GM12878 (cell line): Measurements from ENCODE around the gene LMX1A.

Experiments
- CTCF ChIP-seq, 3 experiments: IDR thresholded peaks in 2 of 3; conservative IDR thresholded peaks in 1 of 3; 2 replicates each; pipeline ENCODE4 v1.5.1; 2011; ENCODE audit warnings: low read depth in 3 of 3, low read length in 3 of 3, mild to moderate bottlenecking in 3 of 3, control low read depth in 2 of 3, moderate library complexity in 2 of 3, inconsistent platforms in 1 of 3, mixed read lengths in 1 of 3; ENCODE audit not compliant: control insufficient read depth in 2 of 3, insufficient read depth in 1 of 3; ENCODE audit errors: extremely low read depth in 1 of 3
- ESRRA ChIP-seq: IDR thresholded peaks from 2 replicates; pipeline ENCODE4 v1.6.1; 2012; ENCODE audit warnings: mild to moderate bottlenecking, low read length, improper control_type of control experiment
- ETV6 ChIP-seq, 2 experiments: fragments of 450-650 bp in 1 of 2; IDR thresholded peaks in 1 of 2; conservative IDR thresholded peaks in 1 of 2; 2 replicates each; pipeline ENCODE4 v1.6.1; 2014; ENCODE audit warnings: antibody characterized with exemption in 1 of 2, borderline replicate concordance in 1 of 2, low read depth in 1 of 2, mild to moderate bottlenecking in 1 of 2, moderate library complexity in 1 of 2
- EZH2 ChIP-seq: IDR thresholded peaks from 2 replicates; pipeline ENCODE4 v1.6.1; 2012; ENCODE audit warnings: low read depth, mild to moderate bottlenecking, control low read depth, inconsistent platforms, low read length, borderline replicate concordance; ENCODE audit not compliant: control insufficient read depth
- GABPA ChIP-seq: IDR thresholded peaks from 2 replicates; pipeline ENCODE4 v1.6.1; 2014; ENCODE audit warnings: antibody characterized with exemption, low read depth, mild to moderate bottlenecking, inconsistent platforms
- MLLT1 ChIP-seq: fragments of 450-650 bp; IDR thresholded peaks from 2 replicates; pipeline ENCODE4 v1.6.1; 2016; ENCODE audit warnings: mild to moderate bottlenecking
- MYC ChIP-seq: IDR thresholded peaks from 2 replicates; pipeline ENCODE4 v1.6.1; 2011; ENCODE audit warnings: mild to moderate bottlenecking, low read length, moderate library complexity, inconsistent platforms; ENCODE audit not compliant: insufficient read depth, insufficient replicate concordance, insufficient read length, severe bottlenecking
- PAX5 ChIP-seq: IDR thresholded peaks from 2 replicates; pipeline ENCODE4 v1.6.1; 2011; ENCODE audit warnings: low read depth, low read length, borderline replicate concordance
- RCOR1 ChIP-seq: conservative IDR thresholded peaks from 2 replicates; pipeline ENCODE4 v1.6.1; 2012; ENCODE audit warnings: low read depth, low read length, improper control_type of control experiment
- RELB ChIP-seq: fragments of 450-650 bp; IDR thresholded peaks from 2 replicates; pipeline ENCODE4 v1.6.1; 2017; ENCODE audit warnings: low read depth, mild to moderate bottlenecking, moderate library complexity
- REST ChIP-seq: IDR thresholded peaks from 2 replicates; pipeline ENCODE4 v1.6.1; 2012; ENCODE audit warnings: mild to moderate bottlenecking, low read depth, low read length
- RFX5 ChIP-seq: IDR thresholded peaks from 2 replicates; pipeline ENCODE4 v1.6.1; 2011; ENCODE audit warnings: low read depth, low read length, improper control_type of control experiment
- SPI1 ChIP-seq: IDR thresholded peaks from 2 replicates; pipeline ENCODE4 v1.6.1; 2011; ENCODE audit warnings: low read depth, mild to moderate bottlenecking, low read length, moderate library complexity, borderline replicate concordance; ENCODE audit not compliant: insufficient read depth
- USF2 ChIP-seq: IDR thresholded peaks from 2 replicates; pipeline ENCODE4 v1.6.1; 2011; ENCODE audit warnings: low read depth, low read length, improper control_type of control experiment, borderline replicate concordance

- TF ChIP-seq RFX5 (no peak), ESRRA (no peak), CTCF (IDR thresholded peaks at IDR 0.05 in 2 of 3, conservative IDR thresholded peaks at IDR 0.05 in 1 of 3; ENCODE audit: control insufficient read depth in 2 of 3, extremely low read depth in 1 of 3, insufficient read depth in 1 of 3, low read depth in 3 of 3, low read length in 3 of 3) (no peak), PAX5 (no peak), EZH2 (no peak), GABPA (no peak), SPI1 (no peak), MLLT1 (no peak), RCOR1 (no peak), MYC (no peak), ETV6 (conservative IDR thresholded peaks at IDR 0.05 in 1 of 2, IDR thresholded peaks at IDR 0.05 in 1 of 2; ENCODE audit: borderline replicate concordance in 1 of 2, low read depth in 1 of 2) (no peak), RELB (no peak), REST (no peak), USF2 (no peak)
Measured at GRCh38 chr1:165253818-165254254, 102.7 kb downstream of the LMX1A start.
